ENCODE data around the gene ACOT4. TPM values are rescaled to one million over a fixed set of nuclear protein-coding genes. Genes with fewer than 3 reads are reported as not detected.

The ACOT4 gene
- total and polyA plus RNA-seq, 2 experiments from 2014 or later = 1.0 to 1.6 TPM

- Mint-ChIP-seq H3K36me3 (ENCODE audit: low read depth) (peaks cover 19% of the 10 kb centered on the region; the same call in 2 of the 3 replicates), H3K4me1 (no peaks in the 10 kb centered on the region), H3K4me3 (no peak overlapping the region), H3K27me3 (ENCODE audit: insufficient read depth, low read depth, poor library complexity) (no peaks in the 10 kb centered on the region), H3K9me3 (peaks cover 29% of the 10 kb centered on the region), H3K27ac (no peak overlapping the region)
- Histone ChIP-seq H3K4me1 (ENCODE audit: insufficient read depth) (no peaks in the 10 kb centered on the region), H3K27me3 (ENCODE audit: insufficient read depth) (no peaks in the 10 kb centered on the region), H3K27ac (ENCODE audit: low read depth) (no peak overlapping the region), H3K9me2 (ENCODE audit: insufficient read depth) (0 out of 2 replicates have a peak, but pooled peaks cover 6% of the 10 kb centered on the region), H3K36me3 (ENCODE audit: insufficient read depth) (no peaks in the 10 kb centered on the region), H3K4me2 (no peak overlapping the region), H3K79me2 (replicated peaks; ENCODE audit: insufficient read depth) (no peaks in the 10 kb centered on the region), H4K20me1 (replicated peaks; ENCODE audit: insufficient read depth) (no peaks in the 10 kb centered on the region), H3K4me3 (no peak overlapping the region), H2AFZ (no peak overlapping the region), H3F3A (replicated peaks; ENCODE audit: low read depth) (no peaks in the 10 kb centered on the region)
- no peak for ATAC-seq
- DNase-seq (ENCODE audit: low spot score) = no peak
- TF ChIP-seq EZH2 (IDR thresholded peaks at IDR 0.05; ENCODE audit: low read depth, unreplicated experiment) (no peak), ETS1 (IDR thresholded peaks at IDR 0.05) (no peak), POLR2AphosphoS5 (IDR thresholded peaks at IDR 0.05; ENCODE audit: low read depth) (no peak), EZH2phosphoT487 (IDR thresholded peaks at IDR 0.05; ENCODE audit: unreplicated experiment) (no peak), REST (IDR thresholded peaks at IDR 0.05; ENCODE audit: unreplicated experiment) (no peak), STAT1 (IDR thresholded peaks at IDR 0.05; ENCODE audit: unreplicated experiment) (no peak), CREB1 (CRISPR knock-in tag; IDR thresholded peaks at IDR 0.05; ENCODE audit: low read depth) (no peak), ZNF114 (CRISPR knock-in tag; IDR thresholded peaks at IDR 0.05) (no peak), ZNF331 (CRISPR knock-in tag; IDR thresholded peaks at IDR 0.05; ENCODE audit: low read depth) (no peak), NANOG (IDR thresholded peaks at IDR 0.05; ENCODE audit: borderline replicate concordance) (no peak), JUNB (IDR thresholded peaks at IDR 0.05; ENCODE audit: unreplicated experiment) (no peak), CTCF (conservative IDR thresholded peaks at IDR 0.05; ENCODE audit: low read depth in 2 of 2) (no peak)
- TF ChIP-seq, protein P1, sequence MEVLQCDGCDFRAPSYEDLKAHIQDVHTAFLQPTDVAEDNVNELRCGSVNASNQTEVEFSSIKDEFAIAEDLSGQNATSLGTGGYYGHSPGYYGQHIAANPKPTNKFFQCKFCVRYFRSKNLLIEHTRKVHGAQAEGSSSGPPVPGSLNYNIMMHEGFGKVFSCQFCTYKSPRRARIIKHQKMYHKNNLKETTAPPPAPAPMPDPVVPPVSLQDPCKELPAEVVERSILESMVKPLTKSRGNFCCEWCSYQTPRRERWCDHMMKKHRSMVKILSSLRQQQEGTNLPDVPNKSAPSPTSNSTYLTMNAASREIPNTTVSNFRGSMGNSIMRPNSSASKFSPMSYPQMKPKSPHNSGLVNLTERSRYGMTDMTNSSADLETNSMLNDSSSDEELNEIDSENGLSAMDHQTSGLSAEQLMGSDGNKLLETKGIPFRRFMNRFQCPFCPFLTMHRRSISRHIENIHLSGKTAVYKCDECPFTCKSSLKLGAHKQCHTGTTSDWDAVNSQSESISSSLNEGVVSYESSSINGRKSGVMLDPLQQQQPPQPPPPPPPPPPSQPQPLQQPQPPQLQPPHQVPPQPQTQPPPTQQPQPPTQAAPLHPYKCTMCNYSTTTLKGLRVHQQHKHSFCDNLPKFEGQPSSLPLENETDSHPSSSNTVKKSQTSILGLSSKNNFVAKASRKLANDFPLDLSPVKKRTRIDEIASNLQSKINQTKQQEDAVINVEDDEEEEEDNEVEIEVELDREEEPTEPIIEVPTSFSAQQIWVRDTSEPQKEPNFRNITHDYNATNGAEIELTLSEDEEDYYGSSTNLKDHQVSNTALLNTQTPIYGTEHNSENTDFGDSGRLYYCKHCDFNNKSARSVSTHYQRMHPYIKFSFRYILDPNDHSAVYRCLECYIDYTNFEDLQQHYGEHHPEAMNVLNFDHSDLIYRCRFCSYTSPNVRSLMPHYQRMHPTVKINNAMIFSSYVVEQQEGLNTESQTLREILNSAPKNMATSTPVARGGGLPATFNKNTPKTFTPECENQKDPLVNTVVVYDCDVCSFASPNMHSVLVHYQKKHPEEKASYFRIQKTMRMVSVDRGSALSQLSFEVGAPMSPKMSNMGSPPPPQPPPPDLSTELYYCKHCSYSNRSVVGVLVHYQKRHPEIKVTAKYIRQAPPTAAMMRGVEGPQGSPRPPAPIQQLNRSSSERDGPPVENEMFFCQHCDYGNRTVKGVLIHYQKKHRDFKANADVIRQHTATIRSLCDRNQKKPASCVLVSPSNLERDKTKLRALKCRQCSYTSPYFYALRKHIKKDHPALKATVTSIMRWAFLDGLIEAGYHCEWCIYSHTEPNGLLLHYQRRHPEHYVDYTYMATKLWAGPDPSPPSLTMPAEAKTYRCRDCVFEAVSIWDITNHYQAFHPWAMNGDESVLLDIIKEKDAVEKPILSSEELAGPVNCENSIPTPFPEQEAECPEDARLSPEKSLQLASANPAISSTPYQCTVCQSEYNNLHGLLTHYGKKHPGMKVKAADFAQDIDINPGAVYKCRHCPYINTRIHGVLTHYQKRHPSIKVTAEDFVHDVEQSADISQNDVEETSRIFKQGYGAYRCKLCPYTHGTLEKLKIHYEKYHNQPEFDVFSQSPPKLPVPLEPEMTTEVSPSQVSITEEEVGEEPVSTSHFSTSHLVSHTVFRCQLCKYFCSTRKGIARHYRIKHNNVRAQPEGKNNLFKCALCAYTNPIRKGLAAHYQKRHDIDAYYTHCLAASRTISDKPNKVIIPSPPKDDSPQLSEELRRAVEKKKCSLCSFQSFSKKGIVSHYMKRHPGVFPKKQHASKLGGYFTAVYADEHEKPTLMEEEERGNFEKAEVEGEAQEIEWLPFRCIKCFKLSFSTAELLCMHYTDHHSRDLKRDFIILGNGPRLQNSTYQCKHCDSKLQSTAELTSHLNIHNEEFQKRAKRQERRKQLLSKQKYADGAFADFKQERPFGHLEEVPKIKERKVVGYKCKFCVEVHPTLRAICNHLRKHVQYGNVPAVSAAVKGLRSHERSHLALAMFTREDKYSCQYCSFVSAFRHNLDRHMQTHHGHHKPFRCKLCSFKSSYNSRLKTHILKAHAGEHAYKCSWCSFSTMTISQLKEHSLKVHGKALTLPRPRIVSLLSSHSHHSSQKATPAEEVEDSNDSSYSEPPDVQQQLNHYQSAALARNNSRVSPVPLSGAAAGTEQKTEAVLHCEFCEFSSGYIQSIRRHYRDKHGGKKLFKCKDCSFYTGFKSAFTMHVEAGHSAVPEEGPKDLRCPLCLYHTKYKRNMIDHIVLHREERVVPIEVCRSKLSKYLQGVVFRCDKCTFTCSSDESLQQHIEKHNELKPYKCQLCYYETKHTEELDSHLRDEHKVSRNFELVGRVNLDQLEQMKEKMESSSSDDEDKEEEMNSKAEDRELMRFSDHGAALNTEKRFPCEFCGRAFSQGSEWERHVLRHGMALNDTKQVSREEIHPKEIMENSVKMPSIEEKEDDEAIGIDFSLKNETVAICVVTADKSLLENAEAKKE (CRISPR knock-in tag; IDR thresholded peaks at IDR 0.05) = no peak
Measured at GRCh38 chr14:73602994-73603393, 11.3 kb downstream of the ACOT4 start.

Measured in GM23338 (cell line).